Astrocyte (in vitro differentiated cells and primary cell): ENCODE results near the gene BFSP2. TPM values are rescaled to one million over a fixed set of nuclear protein-coding genes. Genes with fewer than 3 reads are reported as not detected.

Source experiments
- DNase-seq: peaks from one replicate; pipeline ENCODE4 v3.0.0-alpha.2; 2010; ENCODE audit warnings: low read depth
- FAIRE-seq: peaks from 2 replicates; lab custom pipeline; 2011; peaks lifted over from hg19 to GRCh38; lab: Jason Lieb, UNC
- H2AFZ ChIP-seq: 2 replicates; pipeline ENCODE4 v1.6.0; 2012; ENCODE audit warnings: low read depth, low read length, inconsistent platforms
- H3K27ac ChIP-seq: 2 replicates; pipeline ENCODE4 v1.5.1; 2011; ENCODE audit warnings: low read depth, low read length, inconsistent platforms
- H3K27me3 ChIP-seq: 2 replicates; pipeline ENCODE4 v1.6.0; 2011; ENCODE audit warnings: low read length, inconsistent platforms; ENCODE audit not compliant: insufficient read depth
- H3K36me3 ChIP-seq: 2 replicates; pipeline ENCODE4 v1.5.1; 2011; ENCODE audit warnings: low read length, inconsistent platforms; ENCODE audit not compliant: insufficient read depth
- H3K4me1 ChIP-seq: 2 replicates; pipeline ENCODE4 v1.5.1; 2011; ENCODE audit warnings: low read length, inconsistent platforms; ENCODE audit not compliant: insufficient read depth
- H3K4me2 ChIP-seq: 2 replicates; pipeline ENCODE4 v1.6.0; 2012; ENCODE audit warnings: low read length, inconsistent platforms
- H3K4me3 ChIP-seq: 2 replicates; pipeline ENCODE4 v1.5.1; 2011; ENCODE audit warnings: low read depth, mild to moderate bottlenecking, low read length, inconsistent platforms; ENCODE audit not compliant: insufficient read depth
- H3K79me2 ChIP-seq: 2 replicates; pipeline ENCODE4 v1.6.0; 2012; ENCODE audit warnings: mild to moderate bottlenecking, low read length, inconsistent platforms; ENCODE audit not compliant: insufficient read depth
- H3K9ac ChIP-seq: 2 replicates; pipeline ENCODE4 v1.6.0; 2012; ENCODE audit warnings: mild to moderate bottlenecking, low read length, inconsistent platforms
- H3K9me3 ChIP-seq: 2 replicates; pipeline ENCODE4 v1.5.1; 2012; ENCODE audit warnings: low read depth, mild to moderate bottlenecking, low read length, inconsistent platforms; ENCODE audit not compliant: insufficient read depth
- H4K20me1 ChIP-seq: 2 replicates; pipeline ENCODE4 v1.6.0; 2012; ENCODE audit warnings: low read length, inconsistent platforms; ENCODE audit not compliant: insufficient read depth
- H3K27ac Mint-ChIP-seq: one replicate; pipeline ENCODE4 v1.8.0; 2021; ENCODE audit warnings: mild to moderate bottlenecking, mixed read lengths; ENCODE audit not compliant: unreplicated experiment
- H3K27me3 Mint-ChIP-seq: one replicate; pipeline ENCODE4 v1.8.0; 2021; ENCODE audit warnings: low read depth, mixed read lengths; ENCODE audit not compliant: unreplicated experiment
- H3K36me3 Mint-ChIP-seq: one replicate; pipeline ENCODE4 v1.8.0; 2021; ENCODE audit warnings: low read depth, mixed read lengths; ENCODE audit not compliant: unreplicated experiment
- H3K4me1 Mint-ChIP-seq: one replicate; pipeline ENCODE4 v1.8.0; 2021; ENCODE audit warnings: low read depth, mixed read lengths; ENCODE audit not compliant: unreplicated experiment
- H3K4me3 Mint-ChIP-seq: one replicate; pipeline ENCODE4 v1.8.0; 2021; ENCODE audit warnings: mild to moderate bottlenecking, moderate library complexity, mixed read lengths; ENCODE audit not compliant: unreplicated experiment
- H3K9me3 Mint-ChIP-seq: one replicate; pipeline ENCODE4 v1.8.0; 2021; ENCODE audit warnings: mild to moderate bottlenecking, mixed read lengths; ENCODE audit not compliant: unreplicated experiment
- CTCF ChIP-seq: IDR thresholded peaks from 2 replicates; pipeline ENCODE4 v1.5.1; 2011; ENCODE audit warnings: low read depth, mild to moderate bottlenecking, inconsistent platforms, low read length, moderate library complexity; ENCODE audit not compliant: insufficient read depth
- EZH2 ChIP-seq: IDR thresholded peaks from 2 replicates; pipeline ENCODE4 v1.6.1; 2012; ENCODE audit warnings: mild to moderate bottlenecking, low read length, inconsistent platforms; ENCODE audit not compliant: insufficient read depth
- total RNA-seq: library from RNA; stranded (reverse); gene quantifications from 2 replicates; pipeline ENCODE4 v1.2.1, GENCODE V29; 2021

BFSP2 gene
- total RNA-seq, 1 donor from 2014 or later, result not detected

GRCh38 chr3:133441867-133442270 lies 42.0 kb downstream of the BFSP2 start:
- H3K4me1 ChIP-seq, result peaks cover 5% of the 10 kb centered on the region
- H3K79me2 ChIP-seq, result no peaks in the 10 kb centered on the region
- H3K36me3 ChIP-seq, result no peaks in the 10 kb centered on the region
- H3K4me1 Mint-ChIP-seq, result no peaks in the 10 kb centered on the region
- peaks cover 2% of the 10 kb centered on the region for H3K36me3 Mint-ChIP-seq
- no peak overlapping the region for H3K4me2 ChIP-seq
- no peak overlapping the region for H3K27ac ChIP-seq
- no peak overlapping the region for H3K4me3 ChIP-seq
- H3K27me3 Mint-ChIP-seq, result no peaks in the 10 kb centered on the region
- no peaks in the 10 kb centered on the region for H3K9me3 ChIP-seq
- peaks cover 7% of the 10 kb centered on the region for H3K9me3 Mint-ChIP-seq
- DNase-seq (no peak), FAIRE-seq (no peak)
- TF ChIP-seq EZH2 (no peak), CTCF (no peak)
- H3K27me3 ChIP-seq, result no peaks in the 10 kb centered on the region
- H4K20me1 ChIP-seq, result no peaks in the 10 kb centered on the region
- H2AFZ ChIP-seq, result no peak overlapping the region
- H3K27ac Mint-ChIP-seq, result no peak overlapping the region
- H3K9ac ChIP-seq, result no peak overlapping the region
- H3K4me3 Mint-ChIP-seq, result no peak overlapping the region

GRCh38 chr3:133442518-133442917 lies 42.7 kb downstream of the BFSP2 start:
- Histone ChIP-seq H3K79me2 (no peaks in the 10 kb centered on the region), H3K4me3 (no peak overlapping the region), H3K27ac (no peak overlapping the region), H3K27me3 (no peaks in the 10 kb centered on the region), H3K36me3 (no peaks in the 10 kb centered on the region), H4K20me1 (no peaks in the 10 kb centered on the region), H3K9me3 (no peaks in the 10 kb centered on the region), H3K4me2 (no peak overlapping the region), H3K4me1 (peaks cover 5% of the 10 kb centered on the region), H3K9ac (no peak overlapping the region), H2AFZ (no peak overlapping the region)
- H3K27ac Mint-ChIP-seq, result no peak overlapping the region
- H3K4me3 Mint-ChIP-seq, result no peak overlapping the region
- H3K4me1 Mint-ChIP-seq, result no peaks in the 10 kb centered on the region
- peaks cover 7% of the 10 kb centered on the region for H3K9me3 Mint-ChIP-seq
- TF ChIP-seq EZH2 (no peak), CTCF (no peak)
- FAIRE-seq (no peak), DNase-seq (no peak)
- H3K27me3 Mint-ChIP-seq, result no peaks in the 10 kb centered on the region
- H3K36me3 Mint-ChIP-seq, result peaks cover 2% of the 10 kb centered on the region

- Mint-ChIP-seq H3K4me1 (peaks cover 4% of the 10 kb centered on the region), H3K9me3 (peaks cover 7% of the 10 kb centered on the region), H3K27me3 (no peaks in the 10 kb centered on the region), H3K36me3 (peaks cover 2% of the 10 kb centered on the region), H3K27ac (no peak overlapping the region), H3K4me3 (no peak overlapping the region)
- H3K27me3 ChIP-seq, result no peaks in the 10 kb centered on the region
- no peak overlapping the region for H3K27ac ChIP-seq
- H3K4me2 ChIP-seq, result peak overlapping the region; percentile 2
- no peaks in the 10 kb centered on the region for H4K20me1 ChIP-seq
- DNase-seq (peak; percentile 36), FAIRE-seq (no peak)
- H3K79me2 ChIP-seq, result no peaks in the 10 kb centered on the region
- TF ChIP-seq EZH2 (no peak), CTCF (no peak)
- no peaks in the 10 kb centered on the region for H3K36me3 ChIP-seq
- H2AFZ ChIP-seq, result no peak overlapping the region
- peaks cover 5% of the 10 kb centered on the region for H3K4me1 ChIP-seq
- no peak overlapping the region for H3K4me3 ChIP-seq
- no peaks in the 10 kb centered on the region for H3K9me3 ChIP-seq
- H3K9ac ChIP-seq, result no peak overlapping the region
These were observed 44.0 kb downstream of the BFSP2 start for GRCh38 chr3:133443649-133444422.
